Tibial nerve (tissue), 4 donors: Measurements from ENCODE around the gene ARSB.

Experiments used
- CTCF ChIP-seq, 5 experiments: fragments of 200-600 bp in 3 of 5; fragments of 450-650 bp in 2 of 5; sonication (generic) in 3 of 5; IDR thresholded peaks; one replicate each; pipeline ENCODE4 v1.5.1; 2016 to 2019; ENCODE audit warnings: antibody characterized with exemption in 5 of 5, mild to moderate bottlenecking in 3 of 5, moderate library complexity in 2 of 5
- EP300 ChIP-seq, 2 donors: sonication (generic); formaldehyde crosslinking; IDR thresholded peaks; one replicate each; pipeline ENCODE4 v1.6.1; 2017; ENCODE audit warnings: antibody characterized with exemption in 2 of 2, mild to moderate bottlenecking in 1 of 2
- POLR2A ChIP-seq, 2 donors: fragments of 450-650 bp; IDR thresholded peaks; one replicate each; pipeline ENCODE4 v1.6.1; 2017; ENCODE audit warnings: antibody characterized with exemption in 2 of 2, mild to moderate bottlenecking in 2 of 2, moderate library complexity in 2 of 2

DNA sequence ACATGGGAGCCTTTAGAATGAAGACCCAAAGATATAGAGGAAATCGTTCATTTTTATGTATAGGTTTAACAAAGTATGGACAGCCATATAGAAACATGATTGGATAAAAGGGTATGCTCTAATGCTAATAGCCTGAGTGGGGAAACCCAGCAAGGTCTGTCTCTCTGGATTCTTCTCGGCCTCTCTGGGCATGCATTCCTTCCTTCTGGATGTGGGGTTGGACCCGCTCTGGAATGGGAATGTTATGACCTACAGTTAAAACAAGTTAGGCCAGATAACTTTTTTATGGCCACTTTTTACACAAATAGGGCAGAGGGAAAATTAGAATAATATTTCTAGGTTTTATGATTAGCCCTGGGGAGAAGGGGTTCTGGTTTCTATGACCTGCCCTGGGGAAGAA is 103.2 kb downstream of the ARSB start:
- TF ChIP-seq EP300 (IDR thresholded peaks at IDR 0.05) (no peak), CTCF (IDR thresholded peaks at IDR 0.05) (no peak), POLR2A (IDR thresholded peaks at IDR 0.05) (no peak)
